Osteoblast (primary cell): ENCODE data around the gene NUP107. TPM values are rescaled to one million over a fixed set of nuclear protein-coding genes. Genes with fewer than 3 reads are reported as not detected.

ENCODE experiments used
- DNase-seq: peaks from one replicate; pipeline ENCODE4 v3.0.0; 2011; ENCODE audit warnings: low spot score, mixed read lengths; ENCODE audit not compliant: insufficient read length; ENCODE audit errors: missing footprints
- H2AFZ ChIP-seq: 2 replicates; pipeline ENCODE4 v1.6.0; 2011; ENCODE audit warnings: mild to moderate bottlenecking, low read length
- H3K27ac ChIP-seq: 2 replicates; pipeline ENCODE4 v1.5.1; 2011; ENCODE audit warnings: mild to moderate bottlenecking, low read depth, low read length, moderate library complexity
- H3K27me3 ChIP-seq: 2 replicates; pipeline ENCODE4 v1.6.0; 2012; ENCODE audit warnings: mild to moderate bottlenecking, control low read depth, inconsistent platforms, low read length, moderate library complexity; ENCODE audit not compliant: insufficient read depth
- H3K36me3 ChIP-seq: 2 replicates; pipeline ENCODE4 v1.5.1; 2011; ENCODE audit warnings: mild to moderate bottlenecking, low read length, control low read depth, moderate library complexity; ENCODE audit not compliant: insufficient read depth
- H3K4me1 ChIP-seq: 2 replicates; pipeline ENCODE4 v1.5.1; 2011; ENCODE audit warnings: mild to moderate bottlenecking, low read length, control low read depth, moderate library complexity; ENCODE audit not compliant: insufficient read depth
- H3K4me2 ChIP-seq: 2 replicates; pipeline ENCODE4 v1.6.0; 2011; ENCODE audit warnings: mild to moderate bottlenecking, low read length; ENCODE audit not compliant: insufficient read depth
- H3K4me3 ChIP-seq: fragments of 200-600 bp; sonication (generic); 3 replicates; pipeline ENCODE4 v1.5.1; 2012; ENCODE audit warnings: mild to moderate bottlenecking, low read length, inconsistent platforms; ENCODE audit not compliant: insufficient read depth
- H3K79me2 ChIP-seq: 2 replicates; pipeline ENCODE4 v1.6.0; 2012; ENCODE audit warnings: mild to moderate bottlenecking, low read length, control low read depth, inconsistent platforms; ENCODE audit not compliant: insufficient read depth
- H3K9me3 ChIP-seq: 2 replicates; pipeline ENCODE4 v1.5.1; 2011; ENCODE audit warnings: low read depth, low read length, control low read depth
- H4K20me1 ChIP-seq: 2 replicates; pipeline ENCODE4 v1.6.0; 2012; ENCODE audit warnings: mild to moderate bottlenecking, low read length, control low read depth; ENCODE audit not compliant: insufficient read depth
- CTCF ChIP-seq: IDR thresholded peaks from 2 replicates; pipeline ENCODE4 v1.5.1; 2011; ENCODE audit warnings: mild to moderate bottlenecking, low read depth, low read length, moderate library complexity; ENCODE audit errors: extremely low read depth
- total RNA-seq: library from RNA; depleted of rRNA; stranded (reverse); fragments of >200 nt; gene quantifications from 2 replicates; pipeline ENCODE4 v1.2.3, GENCODE V29; 2012

Gene NUP107
- total RNA-seq, 1 donor, result 43.8 TPM

GRCh38 chr12:68761442-68761812 is 74.6 kb downstream of the NUP107 start:
- Histone ChIP-seq H4K20me1 (no peaks in the 10 kb centered on the region), H3K36me3 (peaks cover 9% of the 10 kb centered on the region), H3K9me3 (no peaks in the 10 kb centered on the region), H3K4me3 (no peak overlapping the region), H3K27me3 (no peaks in the 10 kb centered on the region), H2AFZ (no peak overlapping the region), H3K4me1 (no peaks in the 10 kb centered on the region), H3K27ac (no peak overlapping the region), H3K79me2 (no peaks in the 10 kb centered on the region), H3K4me2 (no peak overlapping the region)
- no peak for TF ChIP-seq CTCF
- no peak for DNase-seq

- H4K20me1 ChIP-seq, result no peaks in the 10 kb centered on the region
- no peak overlapping the region for H3K27ac ChIP-seq
- H3K4me1 ChIP-seq, result no peaks in the 10 kb centered on the region
- H3K36me3 ChIP-seq, result peaks cover 14% of the 10 kb centered on the region
- TF ChIP-seq CTCF, result no peak
- no peak overlapping the region for H2AFZ ChIP-seq
- H3K9me3 ChIP-seq, result no peaks in the 10 kb centered on the region
- no peak for DNase-seq
- no peaks in the 10 kb centered on the region for H3K27me3 ChIP-seq
- no peaks in the 10 kb centered on the region for H3K79me2 ChIP-seq
- H3K4me3 ChIP-seq, result no peak overlapping the region
- H3K4me2 ChIP-seq, result no peak overlapping the region
These were observed 75.3 kb downstream of the NUP107 start for GRCh38 chr12:68761901-68762630.

GRCh38 chr12:68762691-68763090 is 75.9 kb downstream of the NUP107 start:
- DNase-seq, result no peak
- Histone ChIP-seq H3K36me3 (peaks cover 13% of the 10 kb centered on the region), H2AFZ (no peak overlapping the region), H4K20me1 (no peaks in the 10 kb centered on the region), H3K79me2 (no peaks in the 10 kb centered on the region), H3K27ac (no peak overlapping the region), H3K4me1 (no peaks in the 10 kb centered on the region), H3K4me2 (no peak overlapping the region), H3K4me3 (no peak overlapping the region), H3K27me3 (no peaks in the 10 kb centered on the region), H3K9me3 (no peaks in the 10 kb centered on the region)
- no peak for TF ChIP-seq CTCF

GRCh38 chr12:68765696-68766095 is 78.9 kb downstream of the NUP107 start:
- no peak overlapping the region for H2AFZ ChIP-seq
- no peak for DNase-seq
- no peaks in the 10 kb centered on the region for H3K4me1 ChIP-seq
- TF ChIP-seq CTCF, result no peak
- peaks cover 8% of the 10 kb centered on the region for H3K36me3 ChIP-seq
- H3K27ac ChIP-seq, result no peak overlapping the region
- no peaks in the 10 kb centered on the region for H3K27me3 ChIP-seq
- no peaks in the 10 kb centered on the region for H3K79me2 ChIP-seq
- H4K20me1 ChIP-seq, result no peaks in the 10 kb centered on the region
- no peak overlapping the region for H3K4me2 ChIP-seq
- no peak overlapping the region for H3K4me3 ChIP-seq
- no peaks in the 10 kb centered on the region for H3K9me3 ChIP-seq
